ENCODE data around the gene NDUFS1. TPM values are rescaled to one million over a fixed set of nuclear protein-coding genes. Genes with fewer than 3 reads are reported as not detected.

The NDUFS1 gene
- total RNA-seq, 1 experiment from 2014 or later = 102 TPM

DNA sequence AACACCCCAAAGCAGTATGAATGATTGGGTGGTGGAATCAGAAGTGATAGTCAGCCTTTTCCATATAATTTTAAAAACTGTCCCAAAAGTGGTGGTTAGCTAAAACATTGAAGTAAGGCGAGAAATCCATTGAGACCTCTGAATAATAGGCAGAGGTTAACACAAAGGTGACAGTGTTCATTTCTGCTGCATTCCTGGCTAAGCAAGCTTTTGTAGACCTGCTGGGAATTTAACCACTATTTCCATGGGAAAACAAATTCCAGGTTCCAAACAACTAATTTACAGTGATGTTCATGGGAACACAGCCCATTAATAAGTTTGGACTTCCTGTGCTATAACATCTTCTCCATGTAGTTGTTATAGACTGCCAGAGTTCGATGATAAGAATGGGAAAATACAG, 66.9 kb downstream of the NDUFS1 start:
- Histone ChIP-seq H3K23me2 (ENCODE audit: insufficient read length, low read depth, low read length, poor library complexity, severe bottlenecking) (no peaks in the 10 kb centered on the region), H3K14ac (ENCODE audit: insufficient read depth, low read length) (no peak overlapping the region), H2BK20ac (ENCODE audit: low read depth, low read length, poor library complexity, severe bottlenecking) (no peak overlapping the region), H4K91ac (ENCODE audit: insufficient read length, low read depth, low read length) (no peak overlapping the region), H3K4ac (ENCODE audit: low read depth, low read length) (no peak overlapping the region), H2BK15ac (ENCODE audit: low read depth, low read length) (no peak overlapping the region), H2BK5ac (ENCODE audit: insufficient read length, low read length) (no peak overlapping the region), H3K23ac (ENCODE audit: insufficient read length, low read depth, low read length) (no peak overlapping the region), H4K5ac (ENCODE audit: insufficient read length, low read depth, low read length) (no peak overlapping the region), H3T11ph (ENCODE audit: low read length) (no peak overlapping the region), H3K27me3 (ENCODE audit: insufficient read depth, low read length) (no peaks in the 10 kb centered on the region), H3K27ac (ENCODE audit: insufficient read length, low read depth, low read length) (no peak overlapping the region), H3K79me1 (ENCODE audit: insufficient read depth, low read depth, low read length, poor library complexity, severe bottlenecking) (no peaks in the 10 kb centered on the region), H3K4me1 (ENCODE audit: insufficient read depth, low read length) (peaks cover 2% of the 10 kb centered on the region), H3K9ac (ENCODE audit: extremely low read depth, insufficient read length, low read length) (no peak overlapping the region), H2BK120ac (ENCODE audit: low read depth, low read length, poor library complexity, severe bottlenecking) (no peak overlapping the region), H2BK12ac (ENCODE audit: insufficient read length, low read depth, low read length) (no peak overlapping the region), H2AFZ (ENCODE audit: low read length) (no peak overlapping the region), H3K18ac (ENCODE audit: insufficient read length, low read depth, low read length) (no peak overlapping the region), H3K4me2 (ENCODE audit: insufficient read depth, insufficient read length, low read length) (no peak overlapping the region), H3K79me2 (ENCODE audit: insufficient read depth, low read length) (peaks cover 3% of the 10 kb centered on the region; the same call in 1 of the 2 replicates), H3K9me3 (ENCODE audit: control insufficient read depth, low read depth, low read length) (no peaks in the 10 kb centered on the region), H2AK5ac (ENCODE audit: insufficient read length, low read length) (no peak overlapping the region), H3K56ac (ENCODE audit: insufficient read length, low read depth, low read length) (no peak overlapping the region), H4K20me1 (ENCODE audit: control insufficient read depth, insufficient read depth, insufficient read length) (no peaks in the 10 kb centered on the region), H4K8ac (replicated peaks; ENCODE audit: insufficient read length, low read depth, low read length) (no peak overlapping the region)
- Mint-ChIP-seq H3K27ac (peak overlapping the region in 1 of 3 experiments; percentile 79; a peak in 4 of 7 replicates), H3K9me3 (no peaks in the 10 kb centered on the region), H3K36me3 (ENCODE audit: insufficient read depth in 1 of 3, low read depth in 3 of 3) (peaks cover 9 to 27% (median 16%) of the 10 kb centered on the region in 3 experiments; a peak in 6 of 7 replicates), H3K27me3 (ENCODE audit: low read depth) (no peaks in the 10 kb centered on the region), H3K4me1 (peaks cover 9 to 15% of the 10 kb centered on the region in 2 experiments), H3K4me3 (no peak overlapping the region)
- no CpG with 5 or more reads among the region's 2 CpGs for WGBS (ENCODE audit: extremely low coverage, insufficient read length, low lambda C conversion rate)
- no peak for TF ChIP-seq CTCF (conservative IDR thresholded peaks at IDR 0.05)
- no peak for DNase-seq
